Activated T-helper 1 cell treated with anti-CD3 and anti-CD28 coated beads, Interleukin-12 subunit alpha, Interleukin-12 subunit beta, Interleukin-2, Interleukin-4 antibody, amounts not matched to agents 30 ng/mL and 10 ng/mL and 1 ng/mL, durations not matched to agents 14 hours and 24 hours and 36 hours (primary cell): Measurements from ENCODE around the gene NLGN4Y. TPM values are rescaled to one million over a fixed set of nuclear protein-coding genes. Genes with fewer than 3 reads are reported as not detected.
"Not testable (repeated sequence)": the region's sequence is repeated elsewhere in the genome, so short reads cannot be mapped to it uniquely, and the experiment has no call there.

Experiments
- DNase-seq: peaks from one replicate; pipeline ENCODE4 v3.0.0; 2021; ENCODE audit warnings: low spot score
- H3K27ac Mint-ChIP-seq: one replicate; pipeline ENCODE4 v1.8.0; 2021; ENCODE audit warnings: mild to moderate bottlenecking, mixed read lengths
- H3K27me3 Mint-ChIP-seq: one replicate; pipeline ENCODE4 v1.8.0; 2022; ENCODE audit warnings: mild to moderate bottlenecking, moderate library complexity, mixed read lengths; ENCODE audit not compliant: insufficient read depth
- H3K36me3 Mint-ChIP-seq: one replicate; pipeline ENCODE4 v1.8.0; 2021; ENCODE audit warnings: low read depth, mixed read lengths
- H3K4me1 Mint-ChIP-seq: one replicate; pipeline ENCODE4 v1.8.0; 2021; ENCODE audit warnings: low read depth, mixed read lengths
- H3K4me3 Mint-ChIP-seq: one replicate; pipeline ENCODE4 v1.8.0; 2021; ENCODE audit warnings: mild to moderate bottlenecking, moderate library complexity, mixed read lengths
- H3K9me3 Mint-ChIP-seq: one replicate; pipeline ENCODE4 v1.8.0; 2021; ENCODE audit warnings: mixed read lengths
- intact Hi-C: fragments of 100-400 bp; cut with micrococcal nuclease; formaldehyde crosslinking; loops from one replicate; pipeline ENCODE4 v1.15.1; 2024
- total RNA-seq: library from RNA; stranded (reverse); gene quantifications from 2 replicates; pipeline ENCODE4 v1.2.3, GENCODE V29; 2022

The NLGN4Y gene
- total RNA-seq, 1 donor from 2014 or later = 0.62 TPM

DNA sequence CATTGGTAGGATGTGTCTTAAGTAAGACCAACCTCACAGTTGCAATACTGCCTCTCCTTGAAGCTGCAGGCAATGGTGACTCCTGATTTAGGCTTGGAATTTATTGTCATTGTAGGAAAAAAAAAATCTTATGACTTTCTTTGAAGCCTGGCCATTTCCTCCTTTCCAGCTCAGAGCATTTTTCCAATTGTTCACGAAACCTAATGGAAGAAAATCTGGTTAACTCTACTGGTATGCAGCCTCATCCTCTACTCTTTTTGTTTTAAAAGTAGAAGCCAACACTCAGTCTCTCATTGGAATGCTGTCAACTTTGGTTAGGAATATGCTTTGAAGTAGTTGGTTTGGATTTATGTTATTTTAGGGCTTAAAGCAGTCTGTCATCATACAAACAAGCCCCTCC is 298.6 kb downstream of the NLGN4Y start:
- Mint-ChIP-seq H3K4me1 (no peaks in the 10 kb centered on the region), H3K27ac (no peak overlapping the region), H3K27me3 (no peaks in the 10 kb centered on the region), H3K36me3 (no peaks in the 10 kb centered on the region), H3K4me3 (no peak overlapping the region), H3K9me3 (no peaks in the 10 kb centered on the region)
- DNase-seq = no peak
- intact Hi-C loops = no loop called here

DNA sequence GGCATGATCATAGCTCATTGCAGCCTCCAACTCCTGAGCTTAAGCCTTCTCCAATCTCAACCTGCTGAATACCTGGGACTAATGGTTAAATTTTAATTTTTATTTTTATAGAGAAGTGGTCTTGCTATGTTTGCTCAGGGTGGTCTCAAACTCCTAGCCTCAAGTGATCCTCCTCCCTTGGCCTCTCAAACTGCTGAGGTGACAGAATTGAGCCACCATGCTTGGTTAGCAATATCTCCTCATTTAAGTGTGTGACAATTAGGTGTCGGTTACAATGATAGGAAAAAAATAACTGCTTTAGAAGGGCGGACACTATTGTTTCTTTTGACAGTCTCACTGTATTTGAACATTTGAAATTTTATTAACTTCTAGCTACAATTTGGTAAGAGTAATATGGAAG is 300.3 kb downstream of the NLGN4Y start:
- H3K27me3 Mint-ChIP-seq = no peaks in the 10 kb centered on the region
- H3K4me3 Mint-ChIP-seq = no peak overlapping the region

DNA sequence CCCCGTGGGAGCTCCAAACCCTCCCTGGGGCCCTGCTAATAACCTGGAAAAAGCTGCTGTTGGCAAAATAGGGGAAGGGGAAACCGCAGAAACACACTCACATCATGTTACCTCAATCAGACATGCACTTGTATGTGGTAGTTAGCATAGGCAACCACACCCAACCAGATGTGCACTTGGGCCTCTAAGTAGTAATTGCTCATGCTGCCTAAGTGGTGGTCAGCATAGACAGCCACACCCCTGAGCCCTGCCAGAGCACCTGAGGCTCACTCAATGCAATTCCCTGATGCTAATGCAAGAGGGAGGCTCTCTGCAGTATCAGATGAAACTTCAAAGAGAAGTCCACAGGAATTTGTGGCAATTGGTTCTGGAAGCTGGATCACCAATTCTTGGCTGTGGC is 301.4 kb downstream of the NLGN4Y start:
- no peaks in the 10 kb centered on the region for H3K9me3 Mint-ChIP-seq
- H3K4me1 Mint-ChIP-seq = no peaks in the 10 kb centered on the region
- H3K4me3 Mint-ChIP-seq = no peak overlapping the region
- intact Hi-C loops = no loop called here
- H3K27ac Mint-ChIP-seq = no peak overlapping the region
- no peaks in the 10 kb centered on the region for H3K36me3 Mint-ChIP-seq
- H3K27me3 Mint-ChIP-seq = no peaks in the 10 kb centered on the region
- DNase-seq = no peak

More for the DNA sequence above, 300.3 kb downstream of the NLGN4Y start:
- H3K9me3 Mint-ChIP-seq = no peaks in the 10 kb centered on the region
- no peak overlapping the region for H3K27ac Mint-ChIP-seq
- DNase-seq = no peak
- H3K36me3 Mint-ChIP-seq = no peaks in the 10 kb centered on the region
- intact Hi-C loops = no loop called here
- H3K4me1 Mint-ChIP-seq = no peaks in the 10 kb centered on the region

DNA sequence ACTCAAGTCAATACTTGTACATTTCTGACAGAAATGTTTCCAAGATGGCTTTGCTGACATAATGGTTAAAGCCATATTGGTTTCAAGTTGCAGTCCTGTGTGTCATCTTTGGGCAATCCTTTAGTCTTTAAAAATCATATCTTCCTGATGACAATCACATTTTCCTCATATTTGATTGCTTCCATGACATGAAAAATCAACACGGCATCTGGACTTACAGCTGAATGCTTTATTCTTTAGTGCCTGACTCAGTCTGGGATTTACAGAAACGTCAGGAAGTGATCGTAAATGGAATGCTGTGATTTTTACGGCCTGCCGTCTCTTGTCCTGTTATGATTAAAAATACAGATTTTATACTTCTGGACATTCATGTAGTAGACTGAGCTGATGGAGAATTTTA is 304.2 kb downstream of the NLGN4Y start:
- Mint-ChIP-seq H3K27me3 (no peaks in the 10 kb centered on the region), H3K36me3 (no peaks in the 10 kb centered on the region), H3K4me3 (no peak overlapping the region), H3K27ac (no peak overlapping the region), H3K9me3 (no peaks in the 10 kb centered on the region), H3K4me1 (no peaks in the 10 kb centered on the region)
- DNase-seq = no peak
- intact Hi-C loops = no loop called here

DNA sequence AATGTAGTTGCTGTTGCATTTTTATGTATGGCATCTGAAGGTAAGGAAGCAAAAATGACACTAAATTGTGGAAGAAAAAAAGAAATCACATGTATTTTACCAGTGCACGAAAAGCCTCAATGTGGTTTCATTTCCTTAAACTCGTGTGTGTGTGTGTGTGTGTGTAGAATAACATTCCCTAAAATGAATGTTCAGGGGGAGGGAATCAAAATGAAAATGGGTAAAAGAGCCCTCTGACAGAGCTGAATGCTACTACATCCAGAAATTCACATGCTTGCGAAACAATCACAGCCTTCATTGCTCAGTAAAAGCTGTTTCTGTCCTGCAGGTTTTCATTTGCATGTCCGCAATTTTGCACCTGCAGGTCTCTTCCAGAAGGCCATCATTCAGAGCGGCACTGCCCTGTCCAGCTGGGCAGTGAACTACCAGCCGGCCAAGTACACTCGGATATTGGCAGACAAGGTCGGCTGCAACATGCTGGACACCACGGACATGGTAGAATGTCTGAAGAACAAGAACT is 305.1 kb downstream of the NLGN4Y start:
- no peaks in the 10 kb centered on the region for H3K36me3 Mint-ChIP-seq
- no peak for DNase-seq
- intact Hi-C loops = no loop called here
- no peak overlapping the region for H3K27ac Mint-ChIP-seq
- H3K27me3 Mint-ChIP-seq = no peaks in the 10 kb centered on the region
- H3K9me3 Mint-ChIP-seq = no peaks in the 10 kb centered on the region
- no peak overlapping the region for H3K4me3 Mint-ChIP-seq
- H3K4me1 Mint-ChIP-seq = no peaks in the 10 kb centered on the region

DNA sequence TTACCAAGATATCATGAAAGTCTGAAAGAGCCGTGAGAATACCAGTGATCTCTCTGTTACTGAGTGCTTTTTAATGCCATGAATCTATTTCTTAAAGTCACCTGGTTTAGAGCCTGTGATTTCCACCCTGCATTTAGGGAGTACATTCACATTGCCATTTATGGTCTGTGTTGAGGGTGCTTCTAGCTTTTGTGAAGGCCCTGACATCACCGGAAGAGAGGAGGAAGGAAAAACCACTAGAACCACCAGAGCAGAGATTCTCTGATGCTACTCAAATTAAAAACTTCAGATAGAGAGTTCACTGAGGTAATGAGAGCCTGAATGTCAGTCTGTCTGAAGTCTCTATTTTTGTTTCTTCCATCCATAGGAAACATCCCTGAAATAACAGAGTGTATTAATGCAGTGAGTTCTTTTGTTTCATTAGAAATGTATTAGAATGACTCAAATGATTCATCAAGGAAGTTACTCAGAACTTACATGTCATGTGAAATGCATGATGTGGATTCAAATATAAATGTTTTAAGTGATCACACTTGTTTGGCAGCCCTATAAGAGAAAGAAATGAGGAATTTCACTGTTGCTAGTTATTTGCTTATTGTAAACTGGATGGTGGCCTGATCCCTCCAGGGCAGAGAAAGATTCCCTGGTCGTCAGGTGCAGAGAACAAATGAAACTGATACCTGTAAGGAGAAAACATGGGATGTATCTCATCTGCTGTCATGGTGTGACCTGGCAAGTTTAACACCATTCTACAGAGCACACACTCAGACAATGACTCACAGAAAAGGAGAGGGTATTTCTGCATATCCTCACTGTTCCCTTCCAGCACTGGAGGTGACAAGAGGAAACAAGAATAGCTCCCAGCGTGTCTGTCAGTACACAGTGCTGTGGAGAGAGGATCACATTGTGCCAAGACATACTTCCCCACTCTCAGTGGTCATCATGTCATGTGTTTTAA is 310.1 kb downstream of the NLGN4Y start:
- H3K27me3 Mint-ChIP-seq = no peaks in the 10 kb centered on the region
- intact Hi-C loops = no loop called here
- no peak for DNase-seq
- no peaks in the 10 kb centered on the region for H3K36me3 Mint-ChIP-seq
- no peaks in the 10 kb centered on the region for H3K4me1 Mint-ChIP-seq
- H3K4me3 Mint-ChIP-seq = no peak overlapping the region
- H3K9me3 Mint-ChIP-seq = no peaks in the 10 kb centered on the region
- H3K27ac Mint-ChIP-seq = no peak overlapping the region

DNA sequence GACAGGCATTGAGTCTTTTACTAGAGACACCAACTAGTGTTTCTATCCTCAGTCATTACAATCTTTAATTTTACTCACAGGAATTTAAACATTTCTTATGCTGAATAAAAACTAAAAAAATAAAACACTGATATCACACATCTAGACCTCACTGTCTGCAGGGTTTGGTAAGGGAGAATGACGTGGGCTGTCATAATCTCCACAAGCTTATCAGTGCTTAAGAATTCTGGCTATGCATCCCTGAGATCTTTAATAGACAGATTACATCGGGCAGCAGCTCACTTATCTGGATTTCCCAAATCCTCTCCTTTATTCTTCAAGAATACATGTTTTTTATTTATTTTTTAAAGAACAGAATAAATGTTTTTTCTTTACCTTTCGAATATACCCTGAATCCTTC is 313.1 kb downstream of the NLGN4Y start:
- no peaks in the 10 kb centered on the region for H3K27me3 Mint-ChIP-seq
- H3K9me3 Mint-ChIP-seq = no peaks in the 10 kb centered on the region
- H3K4me3 Mint-ChIP-seq = no peak overlapping the region
- intact Hi-C loops = no loop called here
- no peak overlapping the region for H3K27ac Mint-ChIP-seq
- H3K4me1 Mint-ChIP-seq = no peaks in the 10 kb centered on the region
- no peak for DNase-seq
- H3K36me3 Mint-ChIP-seq = no peaks in the 10 kb centered on the region

DNA sequence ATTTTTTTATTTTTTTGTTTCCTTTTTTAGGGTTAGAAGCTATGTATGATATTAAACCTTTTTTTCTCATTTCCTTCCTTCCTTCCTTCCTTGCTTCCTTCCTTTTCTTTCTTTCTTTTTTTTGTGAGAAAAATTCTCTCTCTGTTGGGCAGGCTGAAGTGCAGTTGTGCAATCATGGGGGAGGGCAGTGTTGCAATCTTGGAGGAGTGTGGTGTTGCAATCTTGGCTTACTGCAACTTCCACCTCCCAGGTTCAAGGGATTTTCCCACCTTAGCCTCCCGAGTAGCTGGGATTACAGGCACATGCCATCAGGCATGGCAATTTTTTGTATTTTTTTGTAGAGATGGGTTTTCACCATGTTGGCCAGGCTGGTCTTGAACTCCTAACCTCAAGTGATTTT is 326.4 kb downstream of the NLGN4Y start:
- Mint-ChIP-seq H3K4me3 (no peak overlapping the region), H3K4me1 (no peaks in the 10 kb centered on the region), H3K27ac (no peak overlapping the region), H3K9me3 (no peaks in the 10 kb centered on the region), H3K36me3 (no peaks in the 10 kb centered on the region), H3K27me3 (no peaks in the 10 kb centered on the region)
- DNase-seq = no peak
- intact Hi-C loops = no loop called here

DNA sequence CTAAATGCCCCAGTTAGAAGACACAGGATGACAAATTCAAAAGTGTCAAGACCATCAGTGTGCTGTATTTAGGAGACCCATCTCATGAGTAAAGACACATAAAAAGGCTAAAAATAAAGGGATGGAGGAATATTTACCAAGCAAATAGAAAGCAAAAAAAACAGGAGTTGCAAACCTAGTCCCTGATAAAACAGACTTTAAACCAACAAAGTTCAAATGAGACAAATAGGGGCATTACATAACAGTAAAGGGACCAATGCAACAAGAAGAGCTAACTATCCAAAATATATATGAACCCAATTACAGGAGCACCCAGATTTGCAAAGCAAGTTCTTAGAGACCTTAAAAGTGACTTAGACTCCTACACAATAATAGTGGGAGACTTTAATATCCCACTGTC is 336.1 kb downstream of the NLGN4Y start:
- no peak for DNase-seq
- Mint-ChIP-seq H3K27me3 (no peaks in the 10 kb centered on the region), H3K4me1 (no peaks in the 10 kb centered on the region), H3K4me3 (no peak overlapping the region), H3K9me3 (peaks cover 3% of the 10 kb centered on the region), H3K27ac (no peak overlapping the region), H3K36me3 (no peaks in the 10 kb centered on the region)
- intact Hi-C loops = no loop called here

DNA sequence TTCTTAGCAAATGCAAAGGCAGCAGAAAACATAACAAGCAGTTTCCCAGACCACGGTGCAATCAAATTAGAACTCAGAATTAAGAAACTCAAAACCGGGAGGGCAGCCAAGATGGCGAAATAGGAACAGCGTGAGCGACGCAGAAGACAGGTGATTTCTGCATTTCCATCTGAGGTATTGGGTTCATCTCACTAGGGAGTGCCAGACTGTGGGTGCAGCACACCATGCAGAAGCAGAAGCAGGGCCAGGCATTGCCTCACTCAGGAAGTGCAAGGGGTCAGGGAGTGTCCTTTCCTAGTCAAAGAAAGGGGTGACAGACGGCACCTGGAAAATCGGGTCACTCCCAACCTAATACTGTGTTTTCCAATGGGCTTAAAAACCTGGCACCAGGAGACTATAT is 336.7 kb downstream of the NLGN4Y start:
- H3K4me1 Mint-ChIP-seq, DNase-seq, H3K27me3 Mint-ChIP-seq, intact Hi-C loops, H3K36me3 Mint-ChIP-seq, H3K27ac Mint-ChIP-seq, H3K9me3 Mint-ChIP-seq, H3K4me3 Mint-ChIP-seq: not testable (repeated sequence)

DNA sequence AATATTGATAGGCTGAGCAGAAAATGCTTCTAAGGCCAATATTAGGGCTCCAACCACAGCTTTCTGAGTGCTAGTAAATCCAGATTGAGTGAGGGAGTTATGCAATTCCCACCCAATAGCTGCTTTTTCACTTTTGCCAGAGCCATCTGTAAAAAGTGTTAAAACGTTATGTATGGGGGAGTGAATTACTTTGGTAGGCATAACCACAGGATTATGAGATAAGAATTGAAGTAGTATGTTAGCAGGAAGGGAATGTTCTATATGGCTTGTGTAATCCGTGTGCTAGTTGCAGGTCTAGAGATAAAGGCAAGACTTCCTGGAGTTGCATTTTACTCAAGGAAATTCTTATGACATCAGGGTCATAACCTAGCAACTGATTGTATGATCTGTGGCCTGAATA is 347.6 kb downstream of the NLGN4Y start:
- DNase-seq = no peak
- Mint-ChIP-seq H3K4me3 (no peak overlapping the region), H3K27ac (no peak overlapping the region), H3K27me3 (no peaks in the 10 kb centered on the region), H3K36me3 (no peaks in the 10 kb centered on the region), H3K9me3 (no peaks in the 10 kb centered on the region), H3K4me1 (no peaks in the 10 kb centered on the region)
- intact Hi-C loops = no loop called here
